UCSD-AML1 (cell line): ENCODE results near the gene GFOD2.
"Not testable (repeated sequence)": the region's sequence is repeated elsewhere in the genome, so short reads cannot be mapped to it uniquely, and the experiment has no call there.

Source experiments
- DNase-seq: peaks from one replicate; lab custom pipeline; 2025; ENCODE audit not compliant: unreplicated experiment; lab: John Stamatoyannopoulos, UW

Gene GFOD2

DNA sequence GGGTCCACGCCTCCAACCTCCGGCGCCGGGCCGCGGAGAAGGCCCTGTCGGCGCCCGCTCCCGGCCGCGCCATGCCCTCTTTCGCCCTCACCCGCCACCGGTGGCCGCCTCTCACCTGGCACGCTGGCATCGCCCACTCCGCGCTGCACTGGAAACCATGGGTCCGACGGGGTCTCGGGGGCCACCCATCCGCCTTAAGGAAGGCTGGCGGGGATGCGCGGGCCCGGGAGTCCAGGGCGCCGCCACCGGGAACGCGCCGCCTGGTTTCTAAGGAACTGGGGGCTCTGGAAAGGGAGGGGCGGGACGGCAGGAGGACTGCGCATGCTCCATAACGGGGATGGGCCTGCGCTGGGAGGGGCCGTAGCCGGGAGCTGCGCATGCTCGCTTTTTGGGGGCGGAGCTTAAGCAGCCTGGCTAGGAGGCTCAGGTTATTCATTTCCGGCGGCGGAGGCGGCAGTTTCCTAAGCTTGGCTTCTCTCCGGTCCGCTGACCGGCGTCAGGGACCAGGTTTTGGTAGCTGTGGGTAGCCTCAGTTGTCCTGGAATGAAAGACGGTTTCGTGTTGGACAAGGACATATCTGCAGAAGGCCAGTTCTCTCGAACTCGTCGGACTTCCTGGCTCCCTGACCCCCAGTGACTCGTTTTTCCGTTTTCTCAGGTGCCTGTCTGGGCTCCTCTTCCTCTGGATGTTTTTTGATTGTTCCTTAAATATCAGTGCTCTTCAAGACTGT is at the start of gene GFOD2:
Gene GFOD2 (minus strand): TSS at position 269 of the 730 bp plus-strand sequence. CDS start 33,601 bp downstream, outside the sequence.
- DNase-seq = peak; percentile 96

DNA sequence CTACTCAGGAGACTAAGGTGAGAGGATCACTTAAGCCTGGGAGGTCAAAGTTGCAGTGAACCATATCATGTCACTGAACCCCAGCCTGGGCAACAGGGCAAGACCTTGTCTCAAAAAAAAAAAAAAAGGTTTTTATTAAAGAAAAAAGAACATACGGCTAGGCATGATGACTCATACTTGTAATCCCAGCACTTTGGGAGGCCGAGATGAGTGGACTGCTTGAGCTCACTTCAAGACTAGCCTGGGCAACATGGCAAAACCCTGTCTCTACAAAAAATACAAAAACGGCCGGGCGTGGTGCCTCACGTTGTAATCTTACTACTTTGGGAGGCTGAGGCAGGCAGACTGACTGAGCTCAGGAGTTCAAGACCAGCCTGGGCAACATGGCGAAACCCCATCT is 48.8 kb upstream of the GFOD2 start:
- DNase-seq = no peak

- DNase-seq = no peak
These were observed 47.2 kb upstream of the GFOD2 start for GRCh38 chr16:67766291-67766690.

- DNase-seq = no peak
These were observed 45.1 kb upstream of the GFOD2 start for GRCh38 chr16:67764158-67764667.

DNA sequence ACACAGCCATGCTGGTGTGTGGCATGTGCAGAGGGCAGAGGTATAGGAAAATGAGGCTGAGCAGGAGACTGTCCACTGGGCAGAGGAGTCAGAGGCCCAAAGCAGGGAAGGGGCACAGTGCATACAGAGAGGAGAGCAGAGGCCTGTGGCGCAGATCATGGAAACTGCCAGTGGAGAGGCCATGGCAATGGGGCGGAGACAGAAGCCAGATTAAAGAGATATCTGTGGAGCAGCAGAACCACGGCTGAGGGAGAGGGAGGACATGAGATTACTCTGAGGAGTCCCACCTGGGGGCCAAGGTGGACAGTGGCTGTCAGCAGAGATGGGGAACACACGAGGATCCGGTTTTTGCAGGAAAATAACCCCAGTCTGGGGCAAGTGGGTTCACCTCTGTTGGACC is 44.0 kb upstream of the GFOD2 start:
- DNase-seq = no peak

GRCh38 chr16:67762385-67762784 is 43.3 kb upstream of the GFOD2 start:
- no peak for DNase-seq

DNA sequence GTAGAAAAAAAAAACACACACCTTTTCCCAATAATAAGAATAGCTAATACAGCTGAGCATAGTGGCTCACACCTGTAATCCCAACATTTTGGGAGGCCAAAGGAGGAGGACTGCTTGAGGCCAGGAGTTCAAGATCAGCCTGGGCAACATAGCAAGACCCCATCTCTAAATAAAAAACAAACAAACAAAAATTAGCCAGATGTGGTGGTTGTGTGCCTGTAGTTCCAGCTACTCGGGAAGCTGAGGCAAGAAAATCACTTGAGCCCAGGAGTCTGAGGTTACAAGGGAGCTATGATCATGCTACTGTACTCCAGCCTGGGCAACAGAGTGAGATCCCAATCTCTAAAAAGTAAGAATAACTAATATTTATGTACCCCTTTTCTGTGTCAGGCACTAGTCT is 42.8 kb upstream of the GFOD2 start:
- no peak for DNase-seq

GRCh38 chr16:67760956-67761230 is 41.8 kb upstream of the GFOD2 start:
- DNase-seq = no peak

DNA sequence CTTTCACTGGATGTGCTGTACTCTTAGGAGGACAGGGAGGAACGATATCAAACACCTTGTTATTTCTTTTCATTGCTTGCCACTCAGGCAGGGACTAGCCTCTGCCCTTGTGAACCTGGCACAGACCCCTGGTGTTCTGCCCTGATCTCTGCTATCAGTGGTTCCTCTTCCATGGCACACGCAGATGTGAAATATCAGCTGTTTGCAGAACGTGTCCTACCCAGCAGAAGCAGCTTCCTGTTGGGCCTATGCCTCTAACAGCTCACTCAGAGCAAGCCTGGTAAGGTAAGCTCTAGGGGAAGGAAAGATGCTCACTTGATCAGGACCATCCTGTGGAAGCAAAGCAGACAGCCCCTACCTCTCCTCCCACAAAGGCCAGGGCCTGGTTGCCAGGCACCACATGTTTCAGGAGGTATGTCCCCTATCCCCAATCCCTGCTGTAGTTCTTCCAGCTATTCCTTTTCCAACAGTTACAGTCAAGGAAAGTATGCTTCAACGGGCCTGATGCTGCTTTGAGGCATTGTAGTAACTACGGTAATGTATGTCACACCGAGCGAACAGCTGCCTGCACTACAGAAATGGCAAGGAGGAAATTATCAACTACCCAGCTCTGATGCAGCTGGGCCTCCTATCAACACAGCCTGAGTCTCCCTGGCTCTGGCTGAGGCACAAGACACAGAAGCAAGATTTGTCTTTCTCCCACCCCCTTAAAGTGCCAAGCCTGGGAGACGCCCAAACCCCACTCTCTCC is 41.3 kb upstream of the GFOD2 start:
- no peak for DNase-seq

GRCh38 chr16:67758966-67759365 is 39.9 kb upstream of the GFOD2 start:
- no peak for DNase-seq

- DNase-seq = no peak
These were observed 38.9 kb upstream of the GFOD2 start for GRCh38 chr16:67758006-67758405.

GRCh38 chr16:67752641-67753040 is 33.5 kb upstream of the GFOD2 start:
- no peak for DNase-seq

DNA sequence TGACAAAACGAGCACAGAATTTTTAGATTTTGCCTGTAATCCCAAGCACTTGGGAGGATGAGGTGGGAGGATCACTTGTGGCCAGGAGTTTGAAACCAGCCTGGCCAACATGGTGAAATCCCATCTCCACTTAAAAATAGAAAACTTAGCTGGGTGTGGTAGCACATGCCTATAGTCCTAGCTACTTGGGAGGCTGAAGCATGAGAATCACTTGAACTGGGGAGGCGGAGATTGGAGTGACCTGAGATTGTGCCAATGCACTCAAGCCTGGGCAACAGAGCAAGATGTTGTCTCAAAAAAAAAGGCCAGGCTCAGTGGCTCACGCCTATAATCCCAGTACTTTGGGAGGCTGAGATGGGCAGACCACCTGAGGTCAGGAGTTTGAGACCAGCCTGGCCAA is 32.2 kb upstream of the GFOD2 start:
- not testable (repeated sequence) for DNase-seq

DNA sequence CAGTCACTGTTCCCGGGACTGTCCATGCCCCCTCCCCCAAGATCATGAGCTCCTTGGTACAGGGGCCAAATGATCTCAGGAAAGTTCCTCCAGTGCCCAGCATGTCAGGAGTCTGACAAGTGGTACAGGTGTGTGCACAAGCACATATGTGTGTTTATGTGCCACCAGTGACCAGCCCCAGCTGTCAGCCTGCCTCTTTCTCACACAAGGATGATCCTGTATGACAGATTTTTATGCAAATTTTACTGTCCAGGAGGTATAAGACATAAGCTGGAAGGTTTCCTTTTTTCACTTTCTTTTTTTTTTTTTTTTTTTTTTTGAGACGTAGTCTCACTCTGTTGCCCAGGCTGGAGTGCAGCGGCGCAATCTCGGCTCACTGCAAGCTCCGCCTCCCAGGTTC is 31.4 kb upstream of the GFOD2 start:
- DNase-seq = no peak

GRCh38 chr16:67749436-67750078 is 30.4 kb upstream of the GFOD2 start:
- DNase-seq = no peak

- DNase-seq = no peak
These were observed 29.7 kb upstream of the GFOD2 start for GRCh38 chr16:67748834-67749233.

GRCh38 chr16:67746846-67747245 is 27.7 kb upstream of the GFOD2 start:
- DNase-seq = no peak

GRCh38 chr16:67741118-67741517 is 22.0 kb upstream of the GFOD2 start:
- DNase-seq = no peak

DNA sequence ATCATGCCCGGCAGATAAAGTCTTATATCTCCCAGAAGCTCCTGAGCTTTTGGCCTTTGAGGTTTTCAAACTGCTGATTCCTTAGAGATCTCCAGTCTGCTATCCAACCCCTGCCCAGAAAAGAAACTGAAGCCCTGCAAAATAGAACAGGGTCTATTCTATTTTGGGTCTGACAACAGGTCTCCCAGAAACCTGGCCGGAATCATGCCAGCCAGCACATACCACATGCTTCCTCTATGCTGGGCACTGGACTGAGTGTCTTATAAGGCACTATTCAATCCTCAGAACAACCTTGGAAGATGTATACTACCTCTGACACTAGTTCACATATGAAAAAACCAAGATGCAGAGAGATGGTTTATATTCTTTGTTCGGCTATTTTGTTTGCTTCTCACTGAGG is 21.3 kb upstream of the GFOD2 start:
- DNase-seq = no peak

DNA sequence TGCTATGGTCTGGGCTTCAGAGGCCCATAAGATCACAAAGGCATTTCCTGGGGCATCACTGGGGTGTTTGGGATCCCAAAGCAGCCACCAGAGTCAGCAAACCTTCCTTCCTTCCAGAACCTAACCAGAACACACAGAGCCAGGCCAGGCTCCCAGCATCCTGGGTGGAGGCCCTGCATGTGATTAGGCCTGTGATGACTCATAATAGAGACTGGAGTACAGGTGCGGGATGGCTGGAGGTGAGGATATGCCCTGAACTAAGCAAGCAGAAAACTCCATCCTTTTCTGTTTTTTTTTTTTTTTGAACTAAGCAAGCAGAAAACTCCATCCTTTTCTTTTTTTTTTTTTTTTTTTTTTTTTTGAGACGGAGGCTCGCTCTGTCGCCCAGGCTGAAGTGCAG is 17.7 kb upstream of the GFOD2 start:
- DNase-seq = no peak

DNA sequence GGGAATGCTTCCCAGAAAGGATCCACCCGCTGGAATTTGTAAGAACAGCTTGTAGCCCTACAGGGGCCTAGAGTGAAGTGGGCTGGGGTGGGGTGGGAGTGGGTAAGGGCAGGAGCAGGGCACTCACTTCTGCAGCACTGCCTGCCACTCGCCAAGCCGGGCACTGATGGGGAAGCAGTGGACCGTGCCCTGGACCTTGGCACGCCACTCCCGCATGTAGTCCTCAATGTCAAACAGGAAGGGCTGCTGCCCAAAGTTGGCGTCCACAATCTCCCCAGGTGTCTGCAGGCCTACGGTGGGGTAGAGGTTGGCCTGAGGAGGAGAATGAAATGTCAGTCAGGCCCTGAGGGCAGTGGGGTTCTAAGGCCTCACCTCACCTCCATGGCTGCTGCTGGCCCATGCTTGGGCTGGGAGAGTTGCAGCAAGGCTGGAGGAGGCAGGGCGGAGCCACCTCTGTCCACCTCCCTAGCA is 15.7 kb upstream of the GFOD2 start:
- DNase-seq = no peak
